IMR-90 (cell line): ENCODE results near the gene SECTM1.
"Not testable (repeated sequence)": the region's sequence is repeated elsewhere in the genome, so short reads cannot be mapped to it uniquely, and the experiment has no call there.

Experiments
- BHLHE40 ChIP-seq: fragments of 150-350 bp; IDR thresholded peaks from 2 replicates; pipeline ENCODE4 v1.6.1; 2016; ENCODE audit warnings: mild to moderate bottlenecking, low read depth, low read length
- POLR2A ChIP-seq: IDR thresholded peaks from 2 replicates; pipeline ENCODE4 v1.6.1; 2012; ENCODE audit warnings: mild to moderate bottlenecking, low read depth, low read length
- RAD21 ChIP-seq: IDR thresholded peaks from 2 replicates; pipeline ENCODE4 v1.6.1; 2012; ENCODE audit warnings: low read length, improper control_type of control experiment
- RFX5 ChIP-seq: IDR thresholded peaks from 2 replicates; pipeline ENCODE4 v1.8.0; 2012; ENCODE audit warnings: low read depth, mild to moderate bottlenecking, low read length, moderate library complexity

DNA sequence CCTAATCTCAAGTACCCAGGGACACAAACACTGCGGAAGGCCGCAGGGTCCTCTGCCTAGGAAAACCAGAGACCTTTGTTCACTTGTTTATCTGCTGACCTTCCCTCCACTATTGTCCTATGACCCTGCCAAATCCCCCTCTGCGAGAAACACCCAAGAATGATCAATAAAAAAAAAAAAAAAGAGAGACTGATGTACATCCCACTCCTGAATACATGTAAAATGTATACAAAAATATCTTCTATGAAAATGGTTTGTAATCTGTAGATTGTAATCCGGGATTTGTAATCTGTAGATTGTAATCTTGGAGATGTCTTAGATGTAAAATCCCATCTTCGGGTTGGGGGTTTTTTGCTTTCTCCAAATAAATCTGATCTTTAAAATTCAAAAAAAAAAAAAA, 43.7 kb upstream of the SECTM1 start:
- TF ChIP-seq RAD21, RFX5, BHLHE40, POLR2A: not testable (repeated sequence)
